H7 (cell line): ENCODE measurements around the gene MYL7. TPM values are rescaled to one million over a fixed set of nuclear protein-coding genes. Genes with fewer than 3 reads are reported as not detected.
A peak's percentile ranks its signal among the peaks of the same experiment; 100 is the strongest.
"Not testable (repeated sequence)": the region's sequence is repeated elsewhere in the genome, so short reads cannot be mapped to it uniquely, and the experiment has no call there.

Source experiments
- DNase-seq: peaks from one replicate; pipeline ENCODE4 v3.0.0; 2012
- H3K27me3 ChIP-seq: 2 replicates; pipeline ENCODE4 v1.6.0; 2011; ENCODE audit warnings: mild to moderate bottlenecking, low read length; ENCODE audit not compliant: control insufficient read depth, insufficient read depth
- H3K36me3 ChIP-seq: replicated peaks from 2 replicates; pipeline ENCODE4 v1.5.1; 2011; ENCODE audit warnings: low read length; ENCODE audit not compliant: control insufficient read depth, insufficient read depth
- H3K4me3 ChIP-seq: 2 replicates; pipeline ENCODE4 v1.5.1; 2011; ENCODE audit warnings: low read depth, mild to moderate bottlenecking, control low read depth, low read length, moderate library complexity; ENCODE audit not compliant: insufficient read depth
- total RNA-seq: library from RNA; depleted of rRNA; stranded (reverse); fragments of >200 nt; shearing (Covaris generic); gene quantifications from 2 replicates; pipeline ENCODE4 v1.2.3, GENCODE V29; 2014

MYL7 gene
- total RNA-seq, 1 experiment from 2014 or later, result 4.7 TPM

DNA sequence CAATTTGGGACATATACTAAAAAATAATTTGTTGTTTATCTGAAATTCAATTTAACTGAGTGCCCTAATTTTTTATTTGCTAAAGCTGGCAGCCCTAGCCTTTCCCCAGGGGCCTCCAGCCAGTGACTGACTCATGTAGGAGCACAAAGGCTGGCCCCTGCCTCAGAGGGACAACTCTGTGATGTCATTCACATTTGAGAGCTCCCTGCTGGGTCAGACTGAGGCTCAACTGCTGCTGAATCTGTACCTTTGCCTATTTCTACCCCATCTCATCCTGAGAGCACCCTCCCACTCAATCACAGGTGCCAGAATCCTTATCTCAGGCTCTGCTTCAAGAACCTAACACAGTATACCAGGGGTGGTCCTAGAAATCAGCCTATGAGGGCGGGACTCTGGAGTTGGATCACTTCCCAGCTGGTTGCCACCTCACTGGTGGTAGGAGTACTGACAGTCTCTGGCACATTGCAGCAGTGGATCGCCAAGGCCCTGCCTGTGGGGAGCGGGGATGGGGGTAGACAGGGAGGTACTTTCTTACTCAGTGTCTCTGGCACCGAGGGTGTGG lies 36.5 kb upstream of the MYL7 start:
- Histone ChIP-seq H3K27me3 (no peaks in the 10 kb centered on the region; the same call in 1 of the 2 replicates), H3K36me3 (no peaks in the 10 kb centered on the region), H3K4me3 (no peak overlapping the region)
- DNase-seq, result peak; percentile 41

DNA sequence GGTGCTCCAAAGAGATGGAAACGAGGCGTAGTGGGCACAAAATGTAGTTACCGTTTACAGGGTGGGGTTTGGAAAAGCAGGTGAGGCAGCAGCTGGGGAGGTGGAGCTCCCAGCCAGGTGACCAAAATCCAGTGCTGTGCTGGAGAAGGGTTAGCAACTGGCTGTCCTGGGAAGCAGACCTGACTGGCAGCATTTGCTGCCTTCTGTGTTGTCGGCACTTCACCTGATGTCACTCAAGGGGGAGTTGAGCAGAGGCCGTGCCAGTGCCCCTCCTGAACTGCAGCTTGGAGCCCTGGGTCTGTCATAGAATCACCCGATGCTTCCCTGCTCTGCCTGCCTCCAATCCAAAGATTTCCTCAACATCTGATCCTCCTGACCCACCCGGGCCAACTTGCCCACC lies 35.4 kb upstream of the MYL7 start:
- Histone ChIP-seq H3K27me3 (no peaks in the 10 kb centered on the region; the same call in 1 of the 2 replicates), H3K36me3 (no peaks in the 10 kb centered on the region), H3K4me3 (no peak overlapping the region)
- DNase-seq, result no peak

- no peak overlapping the region for H3K4me3 ChIP-seq
- no peaks in the 10 kb centered on the region for H3K36me3 ChIP-seq
- H3K27me3 ChIP-seq, result no peaks in the 10 kb centered on the region; the same call in 1 of the 2 replicates
- no peak for DNase-seq
Measured at GRCh38 chr7:44175730-44176129, 34.6 kb upstream of the MYL7 start.

DNA sequence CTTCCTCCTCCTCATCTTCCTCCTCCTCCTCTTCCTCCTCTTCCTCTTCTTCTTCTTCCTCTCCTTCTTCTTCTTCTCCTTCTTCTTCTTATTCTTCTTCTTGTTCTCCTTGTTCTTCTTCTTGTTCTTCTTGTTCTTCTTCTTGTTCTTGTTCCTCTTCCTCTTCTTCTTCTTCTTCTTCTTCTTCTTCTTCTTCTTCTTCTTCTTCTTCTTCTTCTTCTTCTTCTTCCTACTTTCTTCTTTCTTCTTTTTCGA lies 33.5 kb upstream of the MYL7 start:
- DNase-seq, H3K27me3 ChIP-seq, H3K36me3 ChIP-seq, H3K4me3 ChIP-seq: not testable (repeated sequence)

DNA sequence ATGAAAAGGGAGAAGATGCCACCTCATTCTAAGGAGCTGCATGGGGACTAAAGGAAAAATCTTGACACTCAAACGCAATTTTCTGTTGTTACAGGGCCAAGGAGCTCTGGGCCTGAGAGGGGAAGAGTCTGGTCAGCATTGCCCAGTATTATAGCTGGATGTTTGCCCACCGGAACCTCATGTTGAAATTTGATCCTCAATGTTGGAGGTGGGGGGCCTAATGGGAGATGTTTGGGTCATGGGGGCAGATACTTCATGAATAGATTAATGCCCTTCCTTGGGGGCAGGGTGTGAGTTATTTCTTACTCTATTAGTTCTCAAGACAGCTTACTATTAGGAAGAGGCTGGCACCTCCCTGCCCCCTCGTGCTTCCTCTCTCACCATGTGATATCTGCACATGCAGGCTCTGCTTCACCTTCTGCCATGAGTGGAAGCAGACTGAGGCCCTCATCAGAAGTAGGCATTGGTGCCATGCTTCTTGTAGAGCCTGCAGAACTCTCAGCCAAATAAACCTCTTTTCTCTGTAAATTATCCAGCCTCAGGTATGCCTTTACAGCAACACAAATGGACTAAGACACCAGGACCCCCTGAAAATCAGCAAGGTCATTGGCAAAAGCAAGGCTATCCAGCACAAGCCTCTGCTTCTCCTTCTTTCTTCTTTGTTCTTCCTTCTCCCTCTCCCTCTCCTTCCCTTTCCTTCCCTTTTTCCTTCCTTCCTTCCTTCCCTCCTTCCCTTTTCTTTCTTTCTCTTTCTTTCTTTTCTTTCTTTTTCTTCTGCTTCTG lies 33.0 kb upstream of the MYL7 start:
- H3K27me3 ChIP-seq, result no peaks in the 10 kb centered on the region; the same call in 1 of the 2 replicates
- no peak overlapping the region for H3K4me3 ChIP-seq
- no peaks in the 10 kb centered on the region for H3K36me3 ChIP-seq
- no peak for DNase-seq

GRCh38 chr7:44172803-44173424 lies 31.8 kb upstream of the MYL7 start:
- Histone ChIP-seq H3K4me3 (no peak overlapping the region), H3K36me3 (no peaks in the 10 kb centered on the region), H3K27me3 (no peaks in the 10 kb centered on the region; the same call in 1 of the 2 replicates)
- DNase-seq, result no peak

DNA sequence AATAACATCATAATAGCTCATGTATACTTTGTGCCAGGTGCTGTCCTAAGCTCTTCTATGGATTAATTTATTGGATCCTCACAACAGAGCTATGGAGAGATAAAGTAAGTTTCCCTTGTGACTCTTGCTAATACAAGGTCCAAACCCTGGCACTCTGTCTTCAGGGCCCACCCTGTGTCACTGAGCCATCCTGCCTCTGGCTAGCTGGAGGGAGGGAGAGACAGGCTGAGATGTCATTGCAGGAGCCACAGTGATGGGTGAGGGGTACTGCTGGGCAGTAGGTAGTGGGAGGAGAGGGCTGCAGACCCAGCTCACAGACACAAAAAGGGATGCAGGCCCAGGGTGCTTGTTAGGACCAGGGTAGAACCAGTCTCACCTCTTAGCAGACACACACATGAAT lies 31.2 kb upstream of the MYL7 start:
- no peak for DNase-seq
- Histone ChIP-seq H3K36me3 (no peaks in the 10 kb centered on the region), H3K4me3 (no peak overlapping the region), H3K27me3 (no peaks in the 10 kb centered on the region)

- not testable (repeated sequence) for H3K36me3 ChIP-seq, H3K27me3 ChIP-seq, H3K4me3 ChIP-seq, DNase-seq
Measured at GRCh38 chr7:44171901-44172300, 30.8 kb upstream of the MYL7 start.

- no peak for DNase-seq
- Histone ChIP-seq H3K27me3 (no peaks in the 10 kb centered on the region), H3K4me3 (no peak overlapping the region), H3K36me3 (no peaks in the 10 kb centered on the region)
Measured at GRCh38 chr7:44167920-44168319, 26.8 kb upstream of the MYL7 start.

DNA sequence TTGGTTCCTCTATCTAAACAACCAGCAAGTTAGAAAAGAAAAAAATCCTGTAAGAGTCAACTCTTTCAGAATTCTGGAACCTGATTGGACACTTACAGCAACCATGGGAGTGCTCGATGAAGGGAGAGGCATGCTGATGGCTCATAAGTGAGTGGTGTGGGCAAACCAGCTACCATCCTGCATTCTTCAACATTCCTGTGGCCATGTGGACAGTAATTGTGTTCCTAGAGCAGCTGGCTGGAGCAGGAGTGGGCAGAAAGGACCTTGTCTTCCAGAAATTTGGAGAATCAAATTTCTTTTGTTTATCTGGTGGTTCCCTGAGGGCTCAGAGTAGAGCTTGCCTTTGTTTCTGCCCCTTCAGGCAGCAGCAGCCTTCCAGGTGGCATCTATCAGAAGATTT lies 22.5 kb upstream of the MYL7 start:
- no peaks in the 10 kb centered on the region for H3K27me3 ChIP-seq
- H3K36me3 ChIP-seq, result no peaks in the 10 kb centered on the region
- no peak for DNase-seq
- no peak overlapping the region for H3K4me3 ChIP-seq

GRCh38 chr7:44162785-44163395 lies 21.8 kb upstream of the MYL7 start:
- H3K36me3 ChIP-seq, result no peaks in the 10 kb centered on the region
- no peak overlapping the region for H3K4me3 ChIP-seq
- H3K27me3 ChIP-seq, result no peaks in the 10 kb centered on the region
- DNase-seq, result no peak

DNA sequence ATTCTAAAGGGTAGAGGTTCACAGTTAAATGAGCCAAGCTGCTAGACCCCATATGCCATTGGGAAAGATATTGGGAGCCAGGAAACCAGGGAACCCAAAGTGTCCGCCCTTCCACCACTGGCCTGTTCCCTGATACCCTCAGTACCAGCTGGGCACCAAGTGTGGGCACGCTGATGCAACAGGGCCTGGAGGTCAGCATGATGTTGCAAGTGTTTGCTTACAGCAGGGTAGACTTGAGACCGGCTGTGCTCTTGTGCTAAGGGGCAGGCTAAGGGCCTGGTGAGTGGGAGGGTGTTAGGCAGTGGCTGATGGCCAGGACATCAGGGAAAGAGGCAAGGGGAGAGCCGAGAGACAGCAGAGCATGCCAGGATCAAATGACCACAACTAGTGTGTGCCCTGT lies 21.0 kb upstream of the MYL7 start:
- Histone ChIP-seq H3K36me3 (no peaks in the 10 kb centered on the region), H3K4me3 (no peak overlapping the region), H3K27me3 (no peaks in the 10 kb centered on the region)
- DNase-seq, result no peak

DNA sequence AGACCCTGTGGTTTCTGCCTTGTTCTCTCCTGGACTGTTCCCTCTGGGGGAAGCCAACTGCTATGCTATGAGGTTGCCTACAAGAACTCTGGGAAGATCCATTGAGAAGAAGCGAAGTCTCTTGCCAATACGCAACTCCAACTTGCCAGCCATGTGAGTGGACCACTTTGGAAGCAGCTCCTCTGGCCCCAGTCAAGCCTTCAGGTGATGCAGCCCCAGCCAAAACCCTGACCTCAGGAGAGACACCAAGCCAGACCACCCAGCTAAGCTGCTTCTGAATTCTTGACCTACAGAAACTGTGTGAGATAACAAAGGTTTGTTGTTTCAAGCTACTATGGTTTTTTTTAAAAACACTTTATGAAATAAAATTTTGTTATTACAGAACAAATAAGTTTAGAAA lies 20.2 kb upstream of the MYL7 start:
- Histone ChIP-seq H3K27me3 (no peaks in the 10 kb centered on the region), H3K36me3 (no peaks in the 10 kb centered on the region), H3K4me3 (no peak overlapping the region)
- no peak for DNase-seq

DNA sequence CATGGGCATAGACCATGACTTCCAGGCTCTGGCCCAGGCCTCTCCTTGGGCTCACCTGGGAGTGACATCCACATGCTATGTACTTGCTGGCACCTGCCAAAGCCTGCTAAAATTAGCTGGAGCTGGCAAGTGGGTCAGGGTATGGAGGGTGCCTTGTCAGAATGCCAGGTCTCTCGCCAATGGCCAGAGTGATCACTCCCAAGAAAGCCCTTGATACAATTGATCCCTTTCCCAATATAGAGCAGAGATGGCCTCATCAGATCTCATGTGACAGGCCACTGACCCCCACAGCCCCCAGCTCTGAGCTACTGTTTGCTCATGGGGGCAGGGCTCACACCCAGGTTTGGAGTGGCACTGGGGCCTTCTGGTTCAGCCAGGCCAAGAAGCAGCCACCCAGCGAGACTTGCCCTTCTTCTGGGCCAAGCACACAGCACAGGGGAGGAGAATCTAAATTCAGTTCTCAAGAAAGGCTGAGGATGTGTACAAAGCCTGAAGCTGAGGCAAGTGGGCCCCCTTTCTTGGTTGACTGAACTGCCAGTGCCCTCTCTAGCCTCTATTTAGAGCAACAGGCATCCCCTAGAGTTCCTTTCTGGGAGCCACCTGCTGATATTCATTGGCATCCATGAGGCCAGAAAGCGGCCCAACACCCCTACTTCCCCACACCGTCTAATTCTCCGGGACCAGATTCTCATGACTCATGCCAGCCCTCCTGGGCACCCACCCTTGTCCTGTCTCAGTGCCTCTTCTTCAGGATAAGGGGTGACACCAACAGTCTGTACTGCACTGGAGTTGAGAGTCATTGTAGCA lies 18.9 kb upstream of the MYL7 start:
- DNase-seq, result no peak
- H3K36me3 ChIP-seq, result no peaks in the 10 kb centered on the region
- no peaks in the 10 kb centered on the region for H3K27me3 ChIP-seq
- H3K4me3 ChIP-seq, result no peak overlapping the region
